HG02938 (cell line): Measurements from ENCODE around the gene ATP6V0A4.
"Not testable (repeated sequence)": the region's sequence is repeated elsewhere in the genome, so short reads cannot be mapped to it uniquely, and the experiment has no call there.

Source experiments
- ATAC-seq: cut with Tn5 transposase; IDR thresholded peaks from one replicate; pipeline ENCODE4 v1.9.1; 2021; ENCODE audit warnings: mild to moderate bottlenecking, moderate library complexity; ENCODE audit not compliant: unreplicated experiment

ATP6V0A4 gene

GRCh38 chr7:138797715-138798320 lies at the start of gene ATP6V0A4, which contains the start of gene TMEM213:
Gene ATP6V0A4, minus strand, starts transcription at chr7:138798196. Its CDS starts 26,949 bp downstream, at chr7:138771247.
Gene TMEM213, plus strand, starts transcription at chr7:138797994. Its CDS starts 111 bp downstream, at chr7:138798105.
- no peak for ATAC-seq

GRCh38 chr7:138845711-138846110 lies 47.7 kb upstream of the ATP6V0A4 start:
- no peak for ATAC-seq

GRCh38 chr7:138843632-138844580 lies 45.9 kb upstream of the ATP6V0A4 start:
- ATAC-seq = no peak

GRCh38 chr7:138842111-138842510 lies 44.1 kb upstream of the ATP6V0A4 start:
- no peak for ATAC-seq

GRCh38 chr7:138838166-138838565 lies 40.2 kb upstream of the ATP6V0A4 start:
- no peak for ATAC-seq

GRCh38 chr7:138837627-138838026 lies 39.6 kb upstream of the ATP6V0A4 start:
- no peak for ATAC-seq

- no peak for ATAC-seq
These were observed 37.1 kb upstream of the ATP6V0A4 start for GRCh38 chr7:138835087-138835486.

GRCh38 chr7:138834583-138834982 lies 36.6 kb upstream of the ATP6V0A4 start:
- no peak for ATAC-seq

- no peak for ATAC-seq
These were observed 35.6 kb upstream of the ATP6V0A4 start for GRCh38 chr7:138833596-138833995.

- no peak for ATAC-seq
These were observed 35.0 kb upstream of the ATP6V0A4 start for GRCh38 chr7:138832966-138833365.

GRCh38 chr7:138829335-138829734 lies 31.3 kb upstream of the ATP6V0A4 start:
- no peak for ATAC-seq

GRCh38 chr7:138828302-138828701 lies 30.3 kb upstream of the ATP6V0A4 start:
- no peak for ATAC-seq

GRCh38 chr7:138825049-138825721 lies 27.2 kb upstream of the ATP6V0A4 start:
- no peak for ATAC-seq

- ATAC-seq = no peak
These were observed 25.0 kb upstream of the ATP6V0A4 start for GRCh38 chr7:138822867-138823535.

- no peak for ATAC-seq
These were observed 23.9 kb upstream of the ATP6V0A4 start for GRCh38 chr7:138821912-138822311.

GRCh38 chr7:138819625-138820024 lies 21.6 kb upstream of the ATP6V0A4 start:
- no peak for ATAC-seq

- ATAC-seq = no peak
These were observed 18.7 kb upstream of the ATP6V0A4 start for GRCh38 chr7:138816650-138817049.

- ATAC-seq = no peak
These were observed 16.9 kb upstream of the ATP6V0A4 start for GRCh38 chr7:138814816-138815332.

GRCh38 chr7:138813945-138814344 lies 15.9 kb upstream of the ATP6V0A4 start:
- no peak for ATAC-seq

- ATAC-seq = not testable (repeated sequence)
These were observed 13.3 kb upstream of the ATP6V0A4 start for GRCh38 chr7:138811327-138811726.

- ATAC-seq = no peak
These were observed 11.3 kb upstream of the ATP6V0A4 start for GRCh38 chr7:138809346-138809745.
